GM12874 (cell line): ENCODE results near the gene CEP164.

Experiments
- TF ChIP-seq, protein P1 (sequence below): IDR thresholded peaks from 2 replicates; pipeline ENCODE4 v1.5.1; 2011; ENCODE audit warnings: low read depth, mild to moderate bottlenecking, control low read depth, low read length, moderate library complexity; ENCODE audit not compliant: insufficient read depth

Gene CEP164

DNA sequence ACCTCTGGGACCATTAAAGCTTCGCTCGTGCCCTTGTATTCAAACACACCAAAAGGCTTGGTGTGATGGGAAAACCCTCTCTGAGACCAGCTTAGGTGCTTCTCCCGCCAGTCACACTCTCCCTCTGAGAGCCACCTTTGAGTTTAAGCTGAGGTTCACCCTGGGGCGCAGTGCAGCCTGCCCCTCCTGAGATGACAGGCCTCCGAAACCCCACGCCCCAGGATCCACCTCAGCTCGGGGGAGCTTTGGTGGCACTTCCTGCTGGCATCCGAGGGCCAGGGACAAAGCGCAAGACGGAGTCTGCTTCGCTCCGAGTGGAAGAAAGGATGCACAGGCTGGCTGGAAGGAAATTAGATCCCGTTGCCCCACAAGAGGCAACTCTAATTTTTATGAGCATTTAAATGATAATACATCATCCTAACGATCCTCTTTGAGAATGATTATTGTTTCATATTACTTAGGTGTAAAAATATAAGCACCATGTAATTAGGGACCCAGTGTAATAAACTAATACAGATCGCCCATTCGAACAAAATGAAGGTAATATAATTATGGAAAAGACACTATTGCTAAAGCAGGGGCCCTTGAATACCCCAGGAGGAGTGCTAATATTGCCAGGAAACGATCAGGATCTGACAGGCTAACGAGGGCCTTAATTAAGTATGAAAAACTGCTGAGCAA lies 134.7 kb downstream of the CEP164 start:
- TF ChIP-seq, protein P1, sequence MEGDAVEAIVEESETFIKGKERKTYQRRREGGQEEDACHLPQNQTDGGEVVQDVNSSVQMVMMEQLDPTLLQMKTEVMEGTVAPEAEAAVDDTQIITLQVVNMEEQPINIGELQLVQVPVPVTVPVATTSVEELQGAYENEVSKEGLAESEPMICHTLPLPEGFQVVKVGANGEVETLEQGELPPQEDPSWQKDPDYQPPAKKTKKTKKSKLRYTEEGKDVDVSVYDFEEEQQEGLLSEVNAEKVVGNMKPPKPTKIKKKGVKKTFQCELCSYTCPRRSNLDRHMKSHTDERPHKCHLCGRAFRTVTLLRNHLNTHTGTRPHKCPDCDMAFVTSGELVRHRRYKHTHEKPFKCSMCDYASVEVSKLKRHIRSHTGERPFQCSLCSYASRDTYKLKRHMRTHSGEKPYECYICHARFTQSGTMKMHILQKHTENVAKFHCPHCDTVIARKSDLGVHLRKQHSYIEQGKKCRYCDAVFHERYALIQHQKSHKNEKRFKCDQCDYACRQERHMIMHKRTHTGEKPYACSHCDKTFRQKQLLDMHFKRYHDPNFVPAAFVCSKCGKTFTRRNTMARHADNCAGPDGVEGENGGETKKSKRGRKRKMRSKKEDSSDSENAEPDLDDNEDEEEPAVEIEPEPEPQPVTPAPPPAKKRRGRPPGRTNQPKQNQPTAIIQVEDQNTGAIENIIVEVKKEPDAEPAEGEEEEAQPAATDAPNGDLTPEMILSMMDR = no peak

DNA sequence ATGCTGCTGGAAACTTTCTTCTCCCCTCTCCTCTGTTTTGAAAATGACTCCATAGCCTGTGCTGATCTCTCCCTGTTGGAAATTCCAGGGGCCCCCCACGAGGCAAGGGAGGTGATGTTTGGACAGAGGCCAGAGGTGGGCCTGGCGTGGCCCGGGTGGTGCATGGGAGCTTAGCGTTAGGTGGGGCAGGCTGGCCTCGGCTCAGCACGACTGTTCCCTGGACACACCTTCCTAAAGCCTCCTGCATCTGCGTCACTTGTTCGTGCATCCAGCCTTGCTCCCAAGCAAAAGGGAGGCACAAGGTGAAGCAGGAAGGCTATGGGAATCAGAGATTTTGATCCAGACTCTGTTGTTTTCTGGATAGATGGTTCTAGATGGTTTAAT lies 135.2 kb downstream of the CEP164 start:
- TF ChIP-seq, protein P1 = no peak
